Measurements from ENCODE around the gene GTF3C1. TPM values are rescaled to one million over a fixed set of nuclear protein-coding genes. Genes with fewer than 3 reads are reported as not detected.
"Not testable (repeated sequence)": the region's sequence is repeated elsewhere in the genome, so short reads cannot be mapped to it uniquely, and the experiment has no call there.

GTF3C1 gene
- total RNA-seq, result 10 to 100 TPM; 60.3 to 61.0 TPM

GRCh38 chr16:27549746-27550581 lies at the start of gene GTF3C1, which contains the start of gene KATNIP:
GTF3C1 (minus strand) TSS chr16:27549913; CDS start chr16:27549890, 23 bp downstream.
KATNIP (plus strand) TSS chr16:27550144; CDS start chr16:27550171, 27 bp downstream.
- ChIA-PET POLR2A (interaction anchor here (0.6 to 0.7 kb wide), 2 partner anchors 192 to 347 kb away, joined by 3 read pairs; partner anchors contain the start of gene KDM8), CTCF (no interaction called here)

- CTCF ChIA-PET, result no interaction called here
- POLR2A ChIA-PET, result no interaction called here
Measured at GRCh38 chr16:27598931-27599565, 49.3 kb upstream of the GTF3C1 start.

GRCh38 chr16:27598220-27598619 lies 48.5 kb upstream of the GTF3C1 start:
- ChIA-PET POLR2A (no interaction called here), CTCF (no interaction called here)

GRCh38 chr16:27597361-27597760 lies 47.6 kb upstream of the GTF3C1 start:
- ChIA-PET CTCF (interaction anchor here (0.6 kb wide), 1 partner anchor 8 kb away, joined by 3 read pairs; no protein-coding TSS in a partner anchor), POLR2A (no interaction called here)

GRCh38 chr16:27596411-27596810 lies 46.7 kb upstream of the GTF3C1 start:
- ChIA-PET CTCF (no interaction called here), POLR2A (no interaction called here)

- CTCF ChIA-PET, result no interaction called here
- POLR2A ChIA-PET, result no interaction called here
Measured at GRCh38 chr16:27595993-27596392, 46.3 kb upstream of the GTF3C1 start.

- POLR2A ChIA-PET, result no interaction called here
- CTCF ChIA-PET, result no interaction called here
Measured at GRCh38 chr16:27595475-27595874, 45.8 kb upstream of the GTF3C1 start.

- CTCF ChIA-PET, result no interaction called here
- POLR2A ChIA-PET, result no interaction called here
Measured at GRCh38 chr16:27591837-27592236, 42.1 kb upstream of the GTF3C1 start.

- ChIA-PET POLR2A (no interaction called here), CTCF (interaction anchor here (0.6 kb wide), 1 partner anchor 48 kb away, joined by 3 read pairs; no protein-coding TSS in a partner anchor)
Measured at GRCh38 chr16:27588057-27588456, 38.3 kb upstream of the GTF3C1 start.

- ChIA-PET CTCF (interaction anchor here (0.6 kb wide), 1 partner anchor 12 kb away, joined by 5 read pairs; no protein-coding TSS in a partner anchor), POLR2A (no interaction called here)
Measured at GRCh38 chr16:27586711-27587110, 37.0 kb upstream of the GTF3C1 start.

- CTCF ChIA-PET, result no interaction called here
- POLR2A ChIA-PET, result no interaction called here
Measured at GRCh38 chr16:27585200-27585599, 35.5 kb upstream of the GTF3C1 start.

GRCh38 chr16:27583634-27584033 lies 33.9 kb upstream of the GTF3C1 start:
- POLR2A ChIA-PET, result no interaction called here

GRCh38 chr16:27582883-27583282 lies 33.2 kb upstream of the GTF3C1 start:
- POLR2A ChIA-PET, result no interaction called here

More at GRCh38 chr16:27583634-27584033, 33.9 kb upstream of the GTF3C1 start:
- CTCF ChIA-PET, result no interaction called here

GRCh38 chr16:27579087-27579980 lies 29.6 kb upstream of the GTF3C1 start:
- POLR2A ChIA-PET, result no interaction called here
- CTCF ChIA-PET, result no interaction called here

More at GRCh38 chr16:27582883-27583282, 33.2 kb upstream of the GTF3C1 start:
- CTCF ChIA-PET, result no interaction called here

GRCh38 chr16:27576729-27577128 lies 27.0 kb upstream of the GTF3C1 start:
- POLR2A ChIA-PET, result no interaction called here
- CTCF ChIA-PET, result no interaction called here

- CTCF ChIA-PET, result interaction anchor here (0.6 kb wide), 1 partner anchor 8 kb away, joined by 3 read pairs; no protein-coding TSS in a partner anchor
- POLR2A ChIA-PET, result no interaction called here
Measured at GRCh38 chr16:27572711-27573110, 23.0 kb upstream of the GTF3C1 start.

- POLR2A ChIA-PET, result no interaction called here
- CTCF ChIA-PET, result no interaction called here
Measured at GRCh38 chr16:27571433-27572326, 22.0 kb upstream of the GTF3C1 start.

GRCh38 chr16:27570986-27571385 lies 21.3 kb upstream of the GTF3C1 start:
- CTCF ChIA-PET, POLR2A ChIA-PET: not testable (repeated sequence)

GRCh38 chr16:27568077-27568476 lies 18.4 kb upstream of the GTF3C1 start:
- ChIA-PET POLR2A (no interaction called here), CTCF (no interaction called here)

All from activated CD8-positive, alpha-beta memory T cell treated with anti-CD3 and anti-CD28 coated beads for 36 hours (primary cell).